K562 (cell line): Measurements from ENCODE around the gene CYP2C8. TPM values are rescaled to one million over a fixed set of nuclear protein-coding genes. Genes with fewer than 3 reads are reported as not detected.

Experiments used
- ATAC-seq: fragments of 200-7000 bp; cut with Tn5 transposase; 3 replicates; pipeline ENCODE4 v1.9.1; 2020; ENCODE audit warnings: moderate library complexity
- BruUV-seq: library from RNA; stranded (reverse); fragments of 400-500 nt; replicated peaks from 2 replicates; lab custom pipeline; 2021; lab: Mats Ljungman, UMichigan
- CTCF ChIA-PET: fragments of 300-600 bp; formaldehyde crosslinking; extraction: SDS; loops from one replicate; lab custom pipeline; 2021; ENCODE audit warnings: low intra/inter-chr PET ratio; lab: Yijun Ruan, JAX
- POLR2A ChIA-PET: fragments of 300-600, 350-650 bp; sonication (Branson Sonifier 250); formaldehyde crosslinking; extraction: SDS; loops from one replicate; lab custom pipeline; 2021; ENCODE audit warnings: antibody characterized with exemption, inconsistent platforms; lab: Yijun Ruan, JAX
- DNase-seq, 4 experiments: peaks; one replicate each; pipeline versions ENCODE4 v3.0.0 to v3.0.0-alpha.2; 2011 to 2018; ENCODE audit warnings: low spot score in 3 of 4, mixed read lengths in 3 of 4; ENCODE audit errors: extremely low read depth in 1 of 4
- FAIRE-seq: peaks from 2 replicates; lab custom pipeline; 2011; peaks lifted over from hg19 to GRCh38; lab: Jason Lieb, UNC
- H2AFZ ChIP-seq: 2 replicates; pipeline ENCODE4 v1.6.0; 2011; ENCODE audit warnings: low read depth, low read length, control low read depth, inconsistent platforms
- H3K27ac ChIP-seq: fragments of 200-600 bp; 3 replicates; pipeline ENCODE4 v1.8.0; 2011; ENCODE audit warnings: low read depth, mild to moderate bottlenecking, control low read depth, inconsistent platforms, low read length, moderate library complexity, mixed read lengths; ENCODE audit errors: extremely low read depth
- H3K27me3 ChIP-seq, 2 experiments: fragments of 300-600 bp in 1 of 2; 2 replicates in 1 of 2; 3 replicates in 1 of 2; pipeline versions ENCODE4 v1.6.0 to v1.8.0; 2011; ENCODE audit warnings: inconsistent platforms in 2 of 2, low read length in 2 of 2, mild to moderate bottlenecking in 1 of 2, mixed read lengths in 1 of 2, moderate library complexity in 1 of 2; ENCODE audit not compliant: control insufficient read depth in 2 of 2, insufficient read depth in 2 of 2
- H3K36me3 ChIP-seq: fragments of 300-600 bp; 3 replicates; pipeline ENCODE4 v1.8.0; 2011; ENCODE audit warnings: mild to moderate bottlenecking, low read length, inconsistent platforms; ENCODE audit not compliant: control insufficient read depth, insufficient read depth
- H3K4me1 ChIP-seq, 2 experiments: fragments of 200-600 bp in 1 of 2; replicated peaks in 1 of 2; 2 replicates in 1 of 2; 3 replicates in 1 of 2; pipeline versions ENCODE4 v1.5.1 to v1.8.0; 2011; ENCODE audit warnings: inconsistent platforms in 2 of 2, low read length in 2 of 2, mild to moderate bottlenecking in 1 of 2, mixed read lengths in 1 of 2, moderate library complexity in 1 of 2; ENCODE audit not compliant: control insufficient read depth in 2 of 2, insufficient read depth in 2 of 2
- H3K4me2 ChIP-seq: 2 replicates; pipeline ENCODE4 v1.6.1; 2011; ENCODE audit warnings: low read length, control low read depth, inconsistent platforms, mixed read lengths; ENCODE audit not compliant: insufficient read depth
- H3K4me3 ChIP-seq: fragments of 200-600 bp; sonication (generic), shearing (Covaris generic); 2 replicates; pipeline ENCODE4 v1.5.1; 2016; ENCODE audit warnings: control low read depth, inconsistent platforms
- H3K79me2 ChIP-seq: fragments of 200-600 bp; 3 replicates; pipeline ENCODE4 v1.8.0; 2011; ENCODE audit warnings: low read length, inconsistent platforms; ENCODE audit not compliant: control insufficient read depth, insufficient read depth
- H3K9ac ChIP-seq, 2 experiments: 2 replicates each; pipeline versions ENCODE4 v1.6.0 to v1.6.1; 2011; ENCODE audit warnings: low read depth in 2 of 2, low read length in 2 of 2, control low read depth in 1 of 2, inconsistent platforms in 1 of 2, mild to moderate bottlenecking in 1 of 2, mixed read lengths in 1 of 2; ENCODE audit not compliant: insufficient read depth in 1 of 2
- H3K9me1 ChIP-seq: one replicate; pipeline ENCODE4 v1.6.0; 2011; ENCODE audit warnings: inconsistent platforms, mild to moderate bottlenecking, low read length, moderate library complexity; ENCODE audit not compliant: control insufficient read depth, insufficient read depth
- H3K9me3 ChIP-seq: replicated peaks from 2 replicates; pipeline ENCODE4 v1.5.1; 2011; ENCODE audit warnings: low read depth, low read length, inconsistent platforms; ENCODE audit not compliant: control insufficient read depth, insufficient read depth
- H4K20me1 ChIP-seq: replicated peaks from 2 replicates; pipeline ENCODE4 v1.6.1; 2011; ENCODE audit warnings: low read length, inconsistent platforms, mixed read lengths; ENCODE audit not compliant: control insufficient read depth, insufficient read depth
- KAT7 ChIP-seq: sonication (generic); formaldehyde crosslinking; IDR thresholded peaks from 2 replicates; pipeline ENCODE4 v1.8.0; 2022; ENCODE audit warnings: missing genetic modification reagents, mild to moderate bottlenecking, borderline replicate concordance
- L3MBTL2 ChIP-seq: fragments of 450-650 bp; IDR thresholded peaks from 2 replicates; pipeline ENCODE4 v1.6.1; 2016; ENCODE audit warnings: mild to moderate bottlenecking, moderate library complexity
- NFRKB ChIP-seq: fragments of 450-650 bp; IDR thresholded peaks from 2 replicates; pipeline ENCODE4 v1.6.1; 2016; ENCODE audit warnings: low read depth
- NR1H2 ChIP-seq: sonication (generic); formaldehyde crosslinking; IDR thresholded peaks from 2 replicates; pipeline ENCODE4 v1.4.0; 2020; ENCODE audit warnings: mild to moderate bottlenecking, missing genetic modification reagents
- NRF1 ChIP-seq, 2 experiments: fragments of 450-650 bp; IDR thresholded peaks in 1 of 2; conservative IDR thresholded peaks in 1 of 2; 2 replicates each; pipeline ENCODE4 v1.6.1; 2014; ENCODE audit warnings: mild to moderate bottlenecking in 2 of 2
- ZNF12 ChIP-seq: sonication (generic); formaldehyde crosslinking; IDR thresholded peaks from 2 replicates; pipeline ENCODE4 v1.4.0; 2020; ENCODE audit warnings: mild to moderate bottlenecking, missing genetic modification reagents
- ZNF133 ChIP-seq: fragments of 250-450 bp; sonication (Bioruptor Pico); IDR thresholded peaks from 2 replicates; pipeline ENCODE4 v1.4.0; 2020; ENCODE audit warnings: mild to moderate bottlenecking
- ZNF146 ChIP-seq: IDR thresholded peaks from one replicate; pipeline ENCODE4 v1.6.1; 2018; ENCODE audit warnings: missing compliant biosample characterization; ENCODE audit not compliant: unreplicated experiment
- ZNF696 ChIP-seq: fragments of 250-450 bp; sonication (Bioruptor Pico); conservative IDR thresholded peaks from 2 replicates; pipeline ENCODE4 v1.4.0; 2020; ENCODE audit warnings: mild to moderate bottlenecking, moderate library complexity
- WGBS: fragments of 100-300 bp; shearing (Covaris generic); methylation state at CpG from one replicate; pipeline ENCODE4 v1.1.6; 2016; ENCODE audit warnings: low coverage, mixed read lengths; ENCODE audit not compliant: insufficient coverage; ENCODE audit errors: missing lambda C conversion rate; 5-methylcytosine and 5-hydroxymethylcytosine counted together
- in situ Hi-C: fragments of 300-500 bp; cut with MboI; formaldehyde crosslinking; loops from 4 replicates; pipeline ENCODE4 v1.15.0; 2018; ENCODE audit warnings: inconsistent platforms, mixed read lengths
- intact Hi-C: fragments of 100-400 bp; cut with micrococcal nuclease; formaldehyde crosslinking; loops from 2 replicates; pipeline ENCODE4 v1.14.2; 2022
- polyA plus RNA-seq, 8 experiments: library from polyadenylated mRNA; depleted of rRNA in 4 of 8; stranded (reverse) in 5 of 8; unstranded in 3 of 8; fragments of >200 nt; fragmentation: Nextera tagmentation in 2 of 8; fragmentation: Illumina TruSeq in 1 of 8; extraction: Ambion mirVana in 2 of 8; extraction: Trizol in 1 of 8; gene quantifications; 2 replicates each; pipeline versions ENCODE4 v1.2.1 to v1.2.3, GENCODE V29; 2011 to 2014; ENCODE audit warnings: inconsistent platforms in 1 of 8, missing spikeins in 1 of 8
- total RNA-seq, 7 experiments: library from RNA; depleted of rRNA in 6 of 7; stranded (reverse); fragments of >200 nt in 6 of 7; fragmentation: Illumina TruSeq in 2 of 7; extraction: Trizol in 2 of 7; gene quantifications; 2 replicates each; pipeline versions ENCODE4 v1.2.1 to v1.2.3, GENCODE V29; 2011 to 2021; ENCODE audit warnings: low replicate concordance in 1 of 7
- TF ChIP-seq, protein P1 (sequence below): sonication (generic); formaldehyde crosslinking; IDR thresholded peaks from 2 replicates; pipeline ENCODE4 v1.8.1; 2023; ENCODE audit warnings: mild to moderate bottlenecking, missing genetic modification reagents
- TF ChIP-seq, protein P2 (sequence below): fragments of 250-450 bp; sonication (Bioruptor Pico); IDR thresholded peaks from 2 replicates; pipeline ENCODE4 v1.8.0; 2022; ENCODE audit warnings: moderate library complexity, mild to moderate bottlenecking, inconsistent platforms
- TF ChIP-seq, protein P3 (sequence below): fragments of 450-650 bp; IDR thresholded peaks from 2 replicates; pipeline ENCODE4 v1.7.1; 2018; ENCODE audit warnings: mild to moderate bottlenecking, low read depth; ENCODE audit not compliant: partially characterized antibody
- TF ChIP-seq, protein P4 (sequence below): fragments of 250-450 bp; sonication (Bioruptor Pico); IDR thresholded peaks from 2 replicates; pipeline ENCODE4 v1.5.0; 2021; ENCODE audit warnings: mild to moderate bottlenecking, moderate library complexity

CYP2C8 gene
- total and polyA plus RNA-seq, 9 of the 15 experiments (the other 6 are each of a cell fraction or from before 2014, with no cell fraction given) = 0.06 to 0.16 (median 0.10) TPM; not detected in 5

DNA sequence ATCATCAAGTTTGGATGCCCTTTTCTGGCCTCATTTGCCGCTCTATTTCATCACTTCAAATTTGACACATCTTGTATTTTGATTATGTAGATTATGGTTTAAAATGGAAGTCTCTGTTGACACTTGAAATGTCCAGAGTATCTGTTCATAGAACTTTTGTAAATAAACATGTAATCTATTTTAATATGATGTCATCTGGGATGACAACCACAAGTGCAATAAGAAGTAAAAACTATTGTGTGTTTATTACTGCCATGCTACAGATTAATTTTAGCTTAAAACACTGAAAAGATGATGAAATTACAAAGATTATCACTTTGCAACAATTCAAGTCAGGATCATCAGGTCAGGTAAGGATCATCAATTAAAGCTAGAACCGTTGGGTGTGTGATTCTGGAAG is 30.0 kb downstream of the CYP2C8 start:
- DNase-seq = no peak
- Histone ChIP-seq H3K36me3 (no peaks in the 10 kb centered on the region), H3K4me3 (no peak overlapping the region), H3K4me1 (no peaks in the 10 kb centered on the region), H3K79me2 (no peaks in the 10 kb centered on the region), H3K9me3 (no peaks in the 10 kb centered on the region)
- 4% methylated on average over 2 of the region's 2 CpGs for whole genome bisulfite sequencing
- no TSS peak for BruUV-seq
- no peak for ATAC-seq
- CTCF ChIA-PET = no interaction called here
- intact Hi-C loops = no loop called here
- TF ChIP-seq, protein P1, sequence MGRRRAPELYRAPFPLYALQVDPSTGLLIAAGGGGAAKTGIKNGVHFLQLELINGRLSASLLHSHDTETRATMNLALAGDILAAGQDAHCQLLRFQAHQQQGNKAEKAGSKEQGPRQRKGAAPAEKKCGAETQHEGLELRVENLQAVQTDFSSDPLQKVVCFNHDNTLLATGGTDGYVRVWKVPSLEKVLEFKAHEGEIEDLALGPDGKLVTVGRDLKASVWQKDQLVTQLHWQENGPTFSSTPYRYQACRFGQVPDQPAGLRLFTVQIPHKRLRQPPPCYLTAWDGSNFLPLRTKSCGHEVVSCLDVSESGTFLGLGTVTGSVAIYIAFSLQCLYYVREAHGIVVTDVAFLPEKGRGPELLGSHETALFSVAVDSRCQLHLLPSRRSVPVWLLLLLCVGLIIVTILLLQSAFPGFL = no peak
- TF ChIP-seq L3MBTL2 (no peak), KAT7 (CRISPR knock-in tag) (no peak), ZNF12 (CRISPR knock-in tag) (no peak), NR1H2 (CRISPR knock-in tag) (no peak), NRF1 (conservative IDR thresholded peaks at IDR 0.05 in 1 of 2, IDR thresholded peaks at IDR 0.05 in 1 of 2) (no peak), ZNF696 (CRISPR knock-in tag) (no peak), ZNF133 (CRISPR knock-in tag) (no peak), NFRKB (no peak), ZNF146 (CRISPR knock-in tag) (no peak)
- TF ChIP-seq, protein P2, sequence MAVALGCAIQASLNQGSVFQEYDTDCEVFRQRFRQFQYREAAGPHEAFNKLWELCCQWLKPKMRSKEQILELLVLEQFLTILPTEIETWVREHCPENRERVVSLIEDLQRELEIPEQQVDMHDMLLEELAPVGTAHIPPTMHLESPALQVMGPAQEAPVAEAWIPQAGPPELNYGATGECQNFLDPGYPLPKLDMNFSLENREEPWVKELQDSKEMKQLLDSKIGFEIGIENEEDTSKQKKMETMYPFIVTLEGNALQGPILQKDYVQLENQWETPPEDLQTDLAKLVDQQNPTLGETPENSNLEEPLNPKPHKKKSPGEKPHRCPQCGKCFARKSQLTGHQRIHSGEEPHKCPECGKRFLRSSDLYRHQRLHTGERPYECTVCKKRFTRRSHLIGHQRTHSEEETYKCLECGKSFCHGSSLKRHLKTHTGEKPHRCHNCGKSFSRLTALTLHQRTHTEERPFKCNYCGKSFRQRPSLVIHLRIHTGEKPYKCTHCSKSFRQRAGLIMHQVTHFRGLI (CRISPR knock-in tag) = no peak
- TF ChIP-seq, protein P3, sequence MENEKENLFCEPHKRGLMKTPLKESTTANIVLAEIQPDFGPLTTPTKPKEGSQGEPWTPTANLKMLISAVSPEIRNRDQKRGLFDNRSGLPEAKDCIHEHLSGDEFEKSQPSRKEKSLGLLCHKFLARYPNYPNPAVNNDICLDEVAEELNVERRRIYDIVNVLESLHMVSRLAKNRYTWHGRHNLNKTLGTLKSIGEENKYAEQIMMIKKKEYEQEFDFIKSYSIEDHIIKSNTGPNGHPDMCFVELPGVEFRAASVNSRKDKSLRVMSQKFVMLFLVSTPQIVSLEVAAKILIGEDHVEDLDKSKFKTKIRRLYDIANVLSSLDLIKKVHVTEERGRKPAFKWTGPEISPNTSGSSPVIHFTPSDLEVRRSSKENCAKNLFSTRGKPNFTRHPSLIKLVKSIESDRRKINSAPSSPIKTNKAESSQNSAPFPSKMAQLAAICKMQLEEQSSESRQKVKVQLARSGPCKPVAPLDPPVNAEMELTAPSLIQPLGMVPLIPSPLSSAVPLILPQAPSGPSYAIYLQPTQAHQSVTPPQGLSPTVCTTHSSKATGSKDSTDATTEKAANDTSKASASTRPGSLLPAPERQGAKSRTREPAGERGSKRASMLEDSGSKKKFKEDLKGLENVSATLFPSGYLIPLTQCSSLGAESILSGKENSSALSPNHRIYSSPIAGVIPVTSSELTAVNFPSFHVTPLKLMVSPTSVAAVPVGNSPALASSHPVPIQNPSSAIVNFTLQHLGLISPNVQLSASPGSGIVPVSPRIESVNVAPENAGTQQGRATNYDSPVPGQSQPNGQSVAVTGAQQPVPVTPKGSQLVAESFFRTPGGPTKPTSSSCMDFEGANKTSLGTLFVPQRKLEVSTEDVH = no peak
- TF ChIP-seq, protein P4, sequence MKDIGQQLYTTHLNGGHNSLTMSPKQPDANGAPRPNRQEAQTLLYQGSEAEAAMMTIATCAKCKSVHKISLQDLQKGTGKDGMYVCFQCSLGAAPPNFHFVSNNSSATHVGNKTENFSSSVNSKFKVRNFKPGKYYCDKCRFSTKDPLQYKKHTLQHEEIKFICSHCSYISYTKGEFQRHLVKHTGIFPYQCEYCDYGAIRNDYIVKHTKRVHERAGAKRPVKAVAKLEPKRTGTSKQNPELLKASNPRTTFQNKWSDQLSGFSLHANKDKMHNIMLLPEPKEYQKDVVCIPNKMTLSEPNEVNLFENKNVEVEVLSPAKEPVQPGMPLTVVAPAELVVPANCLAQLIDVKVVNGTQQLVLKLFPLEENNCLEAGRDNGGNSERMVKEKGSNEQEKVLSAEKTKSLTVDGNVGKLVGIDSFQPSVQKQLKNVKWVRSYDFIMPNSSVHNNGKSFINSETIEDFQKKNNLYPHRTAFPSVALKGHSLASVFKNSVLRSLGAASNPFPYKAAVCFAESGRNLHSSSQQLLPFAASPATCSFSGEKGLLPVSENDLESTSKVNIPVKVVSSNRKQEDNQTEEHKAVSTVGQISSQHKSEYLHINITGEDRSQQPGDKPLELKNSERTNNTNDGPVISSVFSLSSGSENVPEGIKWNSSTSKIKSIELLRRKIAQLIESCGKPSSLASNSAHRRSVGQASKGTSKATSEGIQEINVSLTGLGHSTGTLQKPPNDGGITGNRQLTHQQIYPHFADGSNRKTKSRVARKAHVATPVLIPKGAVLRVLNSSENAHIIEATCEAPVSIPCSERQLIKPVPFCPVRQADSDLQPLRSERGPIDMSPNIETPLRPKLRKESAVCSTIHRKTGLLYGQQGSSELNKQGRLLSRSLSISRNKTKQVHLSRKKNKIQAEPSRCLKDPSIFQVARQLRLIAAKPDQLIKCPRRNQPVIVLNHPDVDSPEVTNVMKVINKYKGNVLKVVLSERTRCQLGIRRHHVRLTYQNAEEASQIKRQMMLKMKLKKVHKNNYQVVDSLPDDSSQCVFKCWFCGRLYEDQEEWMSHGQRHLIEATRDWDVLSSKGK (CRISPR knock-in tag) = no peak
- TF ChIP-seq, all 486 proteins: peak for 0
- FAIRE-seq = no peak
- H4K20me1 ChIP-seq = no peaks in the 10 kb centered on the region
- in situ Hi-C loops = no loop called here
- H3K27me3 ChIP-seq = no peaks in the 10 kb centered on the region
- H3K9me1 ChIP-seq = no peaks in the 10 kb centered on the region
- H2AFZ ChIP-seq = no peak overlapping the region
- no peak overlapping the region for H3K27ac ChIP-seq
- H3K4me2 ChIP-seq = no peak overlapping the region
- POLR2A ChIA-PET = interaction anchor here (0.6 to 1.1 kb wide), 2 partner anchors 13 to 30 kb away, joined by 3 read pairs; partner anchors contain the start of gene CYP2C8
- no peak overlapping the region for H3K9ac ChIP-seq
